ENCODE measurements around the gene SLC25A6. TPM values are rescaled to one million over a fixed set of nuclear protein-coding genes. Genes with fewer than 3 reads are reported as not detected.
"Not testable (repeated sequence)": the region's sequence is repeated elsewhere in the genome, so short reads cannot be mapped to it uniquely, and the experiment has no call there.

The SLC25A6 gene
- total and polyA plus RNA-seq, 2 experiments from 2014 or later, result 256 to 317 TPM

DNA sequence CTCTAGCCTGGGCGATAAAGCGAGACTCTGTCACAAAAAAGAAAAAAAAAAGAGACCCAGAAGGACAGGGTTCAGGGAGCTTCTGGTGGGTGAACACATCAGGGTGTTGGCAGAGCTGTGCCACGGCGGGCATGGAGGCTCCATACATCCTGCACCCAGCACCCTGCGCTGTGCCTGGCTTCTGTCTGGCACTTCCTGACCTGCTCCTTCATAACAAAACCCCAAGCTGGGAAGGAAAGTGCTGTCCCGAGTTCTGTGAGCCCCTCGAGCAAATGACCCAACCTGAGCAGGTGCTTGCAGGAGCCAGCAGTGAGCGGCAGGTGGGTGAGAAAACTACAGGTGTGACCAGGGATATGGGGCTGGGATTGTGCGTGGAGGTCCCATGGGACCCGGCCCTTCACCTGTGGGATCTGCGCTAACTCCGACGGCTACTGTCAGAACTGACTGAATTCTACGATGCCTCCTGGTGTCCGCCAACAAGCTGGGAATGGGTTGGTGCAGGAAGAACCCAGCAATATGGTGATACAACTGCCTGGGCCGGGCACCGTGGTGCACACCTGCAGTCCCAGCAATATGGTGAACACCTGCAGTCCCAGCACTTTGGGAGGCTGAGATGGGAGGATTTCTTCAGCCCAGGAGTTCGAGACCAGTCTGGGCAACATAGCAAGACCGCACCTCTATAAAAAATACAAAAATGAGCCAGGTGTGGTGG lies 41.9 kb upstream of the SLC25A6 start:
- in situ Hi-C loops (cut with MboI), result no loop called here
- WGBS, 2 experiments (ENCODE audit: low coverage in 1 of 2, low lambda C conversion rate in 2 of 2, missing lambda C conversion rate in 2 of 2), result 90 to 92% methylated on average over 19 of the region's 19 CpGs
- no peak overlapping the region for H3K27ac ChIP-seq

DNA sequence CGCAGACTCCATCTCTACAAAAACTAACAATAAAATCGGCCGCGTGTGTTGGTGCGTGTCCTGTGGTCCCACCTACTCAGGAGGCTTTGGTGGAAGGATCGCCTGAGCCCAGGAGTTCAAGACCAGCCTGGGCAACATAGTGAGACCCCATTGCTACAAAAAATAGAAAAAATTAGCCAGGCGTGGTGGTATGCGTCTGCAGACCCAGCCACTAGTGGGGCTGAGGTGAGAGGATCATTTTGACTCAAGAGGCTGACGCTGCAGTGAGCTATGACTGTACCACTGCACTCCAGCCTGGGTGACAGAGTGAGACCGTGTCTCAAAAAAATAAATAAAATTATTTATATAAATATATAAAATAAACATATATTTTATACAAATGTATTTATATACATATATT lies 38.5 kb upstream of the SLC25A6 start:
- Histone ChIP-seq H3K4me1 (ENCODE audit: insufficient read depth) (no peaks in the 10 kb centered on the region), H3K9ac (no peak overlapping the region), H3K79me2 (ENCODE audit: insufficient read depth) (no peaks in the 10 kb centered on the region), H3K9me3 (ENCODE audit: low read depth) (no peaks in the 10 kb centered on the region), H2AFZ (no peak overlapping the region), H3F3A (ENCODE audit: insufficient read depth) (no peaks in the 10 kb centered on the region), H3K9me2 (ENCODE audit: insufficient read depth) (no peaks in the 10 kb centered on the region), H3K36me3 (ENCODE audit: low read depth) (no peaks in the 10 kb centered on the region), H3K4me2 (ENCODE audit: unreplicated experiment) (no peak overlapping the region), H4K20me1 (ENCODE audit: insufficient read depth) (no peaks in the 10 kb centered on the region), H3K4me3 (no peak overlapping the region), H3K27me3 (replicated peaks; ENCODE audit: insufficient read depth) (no peaks in the 10 kb centered on the region), H3K27ac (no peak overlapping the region)
- TF ChIP-seq EZH2 (IDR thresholded peaks at IDR 0.05; ENCODE audit: insufficient read depth, poor library complexity, severe bottlenecking), result no peak
- TF ChIP-seq EZH2phosphoT487 (IDR thresholded peaks at IDR 0.05; ENCODE audit: insufficient read depth, low read depth), result no peak
- in situ Hi-C loops (cut with MboI), result no loop called here
- WGBS, 2 experiments (ENCODE audit: low coverage in 1 of 2, low lambda C conversion rate in 2 of 2, missing lambda C conversion rate in 2 of 2), result 99 to 100% methylated on average over 10 of the region's 10 CpGs
- DNase-seq, result no peak

More for the DNA sequence above, 41.9 kb upstream of the SLC25A6 start:
- Histone ChIP-seq H3K36me3 (ENCODE audit: low read depth) (peaks cover 5% of the 10 kb centered on the region; the same call in 1 of the 2 replicates), H3K4me2 (ENCODE audit: unreplicated experiment) (no peak overlapping the region), H2AFZ (no peak overlapping the region), H3K4me1 (ENCODE audit: insufficient read depth) (no peaks in the 10 kb centered on the region), H3K27me3 (replicated peaks; ENCODE audit: insufficient read depth) (no peaks in the 10 kb centered on the region), H3F3A (ENCODE audit: insufficient read depth) (no peaks in the 10 kb centered on the region), H3K9me2 (ENCODE audit: insufficient read depth) (no peaks in the 10 kb centered on the region), H4K20me1 (ENCODE audit: insufficient read depth) (no peaks in the 10 kb centered on the region), H3K4me3 (no peak overlapping the region), H3K79me2 (ENCODE audit: insufficient read depth) (no peaks in the 10 kb centered on the region), H3K9me3 (ENCODE audit: low read depth) (no peaks in the 10 kb centered on the region), H3K9ac (no peak overlapping the region)
- no peak for TF ChIP-seq EZH2phosphoT487 (IDR thresholded peaks at IDR 0.05; ENCODE audit: insufficient read depth, low read depth)
- TF ChIP-seq EZH2 (IDR thresholded peaks at IDR 0.05; ENCODE audit: insufficient read depth, poor library complexity, severe bottlenecking), result no peak
- DNase-seq, result no peak

DNA sequence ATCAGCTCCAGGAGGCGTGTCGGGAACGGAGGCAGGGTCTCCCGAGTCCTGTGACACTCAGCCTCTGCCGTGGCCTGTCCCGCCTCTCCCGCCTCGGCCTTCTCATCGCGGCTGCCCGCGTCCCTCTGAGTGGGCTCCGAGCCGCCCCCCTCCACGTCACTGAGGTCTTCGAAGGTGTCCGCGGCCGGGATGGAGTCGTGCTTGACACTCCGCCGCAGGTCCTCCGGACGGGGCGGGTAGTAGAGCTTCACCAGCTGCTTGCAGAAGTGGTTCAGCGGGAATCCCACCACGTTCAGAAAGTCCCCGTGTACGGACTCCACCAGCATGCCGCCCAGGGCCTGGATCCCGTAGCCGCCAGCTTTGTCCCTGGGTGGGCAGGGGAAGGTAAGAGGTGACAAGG lies 35.8 kb upstream of the SLC25A6 start:
- no peak overlapping the region for H2AFZ ChIP-seq
- in situ Hi-C loops (cut with MboI), result no loop called here
- peaks cover 2% of the 10 kb centered on the region; the same call in 1 of the 2 replicates for H3K36me3 ChIP-seq (ENCODE audit: low read depth)
- WGBS, 2 experiments (ENCODE audit: low coverage in 1 of 2, low lambda C conversion rate in 2 of 2, missing lambda C conversion rate in 2 of 2), result 91 to 94% methylated on average over 26 to 32 of the region's 32 CpGs
- H3K9ac ChIP-seq, result no peak overlapping the region
- no peak overlapping the region for H3K4me3 ChIP-seq
- H4K20me1 ChIP-seq (ENCODE audit: insufficient read depth), result no peaks in the 10 kb centered on the region
- no peak overlapping the region for H3K4me2 ChIP-seq (ENCODE audit: unreplicated experiment)
- TF ChIP-seq EZH2phosphoT487 (IDR thresholded peaks at IDR 0.05; ENCODE audit: insufficient read depth, low read depth) (no peak), EZH2 (IDR thresholded peaks at IDR 0.05; ENCODE audit: insufficient read depth, poor library complexity, severe bottlenecking) (no peak)
- H3K9me2 ChIP-seq (ENCODE audit: insufficient read depth), result no peaks in the 10 kb centered on the region
- no peaks in the 10 kb centered on the region for H3K9me3 ChIP-seq (ENCODE audit: low read depth)
- H3K4me1 ChIP-seq (ENCODE audit: insufficient read depth), result no peaks in the 10 kb centered on the region
- DNase-seq, result no peak
- no peak overlapping the region for H3K27ac ChIP-seq
- no peaks in the 10 kb centered on the region for H3F3A ChIP-seq (ENCODE audit: insufficient read depth)
- H3K27me3 ChIP-seq (replicated peaks; ENCODE audit: insufficient read depth), result no peaks in the 10 kb centered on the region
- no peaks in the 10 kb centered on the region for H3K79me2 ChIP-seq (ENCODE audit: insufficient read depth)

DNA sequence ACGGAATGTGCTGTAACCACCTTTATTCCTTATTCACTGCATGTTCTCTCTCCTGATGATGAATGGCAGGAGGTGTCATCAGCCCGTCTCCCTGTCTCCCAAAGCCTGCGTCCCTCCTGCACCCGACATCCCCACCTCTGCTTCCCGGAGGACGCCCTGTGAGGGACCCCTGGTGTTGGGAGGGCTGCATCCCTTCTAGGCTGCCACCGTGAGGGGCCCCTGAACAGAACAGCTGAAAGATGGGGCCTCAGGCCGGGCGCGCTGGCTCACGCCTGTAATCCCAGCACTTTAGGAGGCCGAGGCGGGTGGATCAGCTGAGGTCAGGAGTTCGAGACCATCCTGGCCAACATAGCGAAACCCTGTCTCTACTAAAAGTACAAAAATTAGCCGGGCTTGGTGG lies 34.4 kb upstream of the SLC25A6 start:
- H3F3A ChIP-seq (ENCODE audit: insufficient read depth); H3K4me1 ChIP-seq (ENCODE audit: insufficient read depth); H3K27ac ChIP-seq; H3K9me2 ChIP-seq (ENCODE audit: insufficient read depth); H2AFZ ChIP-seq; H3K4me2 ChIP-seq (ENCODE audit: unreplicated experiment); H3K9ac ChIP-seq; H3K79me2 ChIP-seq (ENCODE audit: insufficient read depth); H3K27me3 ChIP-seq (replicated peaks; ENCODE audit: insufficient read depth); H3K4me3 ChIP-seq; in situ Hi-C loops (cut with MboI); H4K20me1 ChIP-seq (ENCODE audit: insufficient read depth); H3K9me3 ChIP-seq (ENCODE audit: low read depth); DNase-seq; H3K36me3 ChIP-seq (ENCODE audit: low read depth): not testable (repeated sequence)
- 86 to 89% methylated on average over 16 of the region's 16 CpGs for WGBS, 2 experiments (ENCODE audit: low coverage in 1 of 2, low lambda C conversion rate in 2 of 2, missing lambda C conversion rate in 2 of 2)

DNA sequence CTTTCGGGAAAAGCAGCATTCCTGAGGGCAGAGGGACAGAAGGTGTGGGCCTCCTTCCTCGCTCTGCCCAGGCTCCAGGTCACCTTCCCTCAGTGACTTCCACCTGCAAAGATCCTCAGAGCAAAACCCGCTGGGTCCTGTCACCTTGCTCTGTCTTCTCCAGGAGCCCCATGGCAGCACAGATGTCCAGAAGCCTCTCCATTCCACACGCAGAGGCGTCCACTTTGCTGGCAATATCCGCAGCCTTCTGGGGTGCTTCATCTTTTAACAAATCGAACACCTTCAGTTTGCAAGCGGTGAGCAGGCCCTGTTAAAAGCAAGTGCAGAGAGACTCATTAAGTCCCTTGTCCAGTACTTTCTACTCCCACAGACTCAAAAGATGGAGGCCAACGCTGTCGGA lies 33.5 kb upstream of the SLC25A6 start:
- WGBS, 2 experiments (ENCODE audit: low coverage in 1 of 2, low lambda C conversion rate in 2 of 2, missing lambda C conversion rate in 2 of 2), result 72 to 76% methylated on average over 10 of the region's 10 CpGs
- no peak overlapping the region for H3K27ac ChIP-seq
- no peak overlapping the region for H3K4me3 ChIP-seq
- H2AFZ ChIP-seq, result no peak overlapping the region
- H4K20me1 ChIP-seq (ENCODE audit: insufficient read depth), result no peaks in the 10 kb centered on the region
- no peak overlapping the region for H3K4me2 ChIP-seq (ENCODE audit: unreplicated experiment)
- TF ChIP-seq EZH2 (IDR thresholded peaks at IDR 0.05; ENCODE audit: insufficient read depth, poor library complexity, severe bottlenecking), result no peak
- no peak for TF ChIP-seq EZH2phosphoT487 (IDR thresholded peaks at IDR 0.05; ENCODE audit: insufficient read depth, low read depth)
- in situ Hi-C loops (cut with MboI), result no loop called here
- H3K9me2 ChIP-seq (ENCODE audit: insufficient read depth), result no peaks in the 10 kb centered on the region
- H3F3A ChIP-seq (ENCODE audit: insufficient read depth), result no peaks in the 10 kb centered on the region
- H3K36me3 ChIP-seq (ENCODE audit: low read depth), result peaks cover 7% of the 10 kb centered on the region; the same call in 1 of the 2 replicates
- H3K9ac ChIP-seq, result no peak overlapping the region
- H3K4me1 ChIP-seq (ENCODE audit: insufficient read depth), result no peaks in the 10 kb centered on the region
- no peaks in the 10 kb centered on the region for H3K79me2 ChIP-seq (ENCODE audit: insufficient read depth)
- no peaks in the 10 kb centered on the region for H3K27me3 ChIP-seq (replicated peaks; ENCODE audit: insufficient read depth)
- H3K9me3 ChIP-seq (ENCODE audit: low read depth), result no peaks in the 10 kb centered on the region
- no peak for DNase-seq

Measured in GM23248 (cell line).